ENCODE data around the gene ARFGAP3. TPM values are rescaled to one million over a fixed set of nuclear protein-coding genes. Genes with fewer than 3 reads are reported as not detected.

Gene ARFGAP3
- total RNA-seq, 1 donor from 2014 or later, result 29.8 TPM

GRCh38 chr22:42799461-42800405 lies 57.3 kb downstream of the ARFGAP3 start:
- Mint-ChIP-seq H3K27ac (ENCODE audit: unreplicated experiment) (no peak overlapping the region), H3K27me3 (ENCODE audit: unreplicated experiment) (peaks cover 4% of the 10 kb centered on the region), H3K36me3 (ENCODE audit: low read depth, unreplicated experiment) (peaks cover 14% of the 10 kb centered on the region), H3K4me1 (ENCODE audit: unreplicated experiment) (peaks cover 38% of the 10 kb centered on the region), H3K4me3 (ENCODE audit: unreplicated experiment) (no peak overlapping the region), H3K9me3 (ENCODE audit: unreplicated experiment) (no peaks in the 10 kb centered on the region)
- no peak for TF ChIP-seq CTCF (IDR thresholded peaks at IDR 0.05; ENCODE audit: unreplicated experiment)
- no peak for DNase-seq (ENCODE audit: low spot score)

DNA sequence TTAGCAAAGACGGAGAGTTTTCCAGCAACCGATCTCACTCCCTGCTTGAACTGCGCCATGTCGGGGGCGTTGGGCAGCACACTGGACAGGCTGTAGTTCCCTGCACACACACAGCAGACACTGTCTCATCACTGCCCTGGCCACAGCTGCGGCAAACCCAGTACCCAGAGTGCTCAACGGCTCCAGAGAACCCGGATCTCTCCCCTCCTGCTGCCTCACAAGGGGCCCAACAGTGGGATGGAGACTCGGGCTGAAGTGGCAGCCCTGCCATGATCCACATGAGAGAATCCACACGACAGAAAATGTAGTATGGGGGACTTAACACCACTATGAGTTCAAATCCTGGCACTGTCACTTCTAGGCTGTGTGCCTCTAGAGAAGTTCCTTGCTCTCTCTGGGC lies 58.0 kb downstream of the ARFGAP3 start:
- Mint-ChIP-seq H3K27ac (ENCODE audit: unreplicated experiment) (no peak overlapping the region), H3K4me1 (ENCODE audit: unreplicated experiment) (peaks cover 38% of the 10 kb centered on the region)

GRCh38 chr22:42797011-42797410 lies 60.1 kb downstream of the ARFGAP3 start:
- Mint-ChIP-seq H3K36me3 (ENCODE audit: low read depth, unreplicated experiment) (peaks cover 14% of the 10 kb centered on the region), H3K9me3 (ENCODE audit: unreplicated experiment) (no peaks in the 10 kb centered on the region), H3K4me3 (ENCODE audit: unreplicated experiment) (no peak overlapping the region), H3K27ac (ENCODE audit: unreplicated experiment) (no peak overlapping the region), H3K4me1 (ENCODE audit: unreplicated experiment) (peaks cover 23% of the 10 kb centered on the region), H3K27me3 (ENCODE audit: unreplicated experiment) (peaks cover 4% of the 10 kb centered on the region)
- DNase-seq (ENCODE audit: low spot score), result no peak
- no peak for TF ChIP-seq CTCF (IDR thresholded peaks at IDR 0.05; ENCODE audit: unreplicated experiment)

More for the DNA sequence above, 58.0 kb downstream of the ARFGAP3 start:
- Mint-ChIP-seq H3K36me3 (ENCODE audit: low read depth, unreplicated experiment) (peaks cover 14% of the 10 kb centered on the region), H3K27me3 (ENCODE audit: unreplicated experiment) (peaks cover 4% of the 10 kb centered on the region), H3K4me3 (ENCODE audit: unreplicated experiment) (no peak overlapping the region), H3K9me3 (ENCODE audit: unreplicated experiment) (no peaks in the 10 kb centered on the region)
- TF ChIP-seq CTCF (IDR thresholded peaks at IDR 0.05; ENCODE audit: unreplicated experiment), result no peak
- DNase-seq (ENCODE audit: low spot score), result no peak

DNA sequence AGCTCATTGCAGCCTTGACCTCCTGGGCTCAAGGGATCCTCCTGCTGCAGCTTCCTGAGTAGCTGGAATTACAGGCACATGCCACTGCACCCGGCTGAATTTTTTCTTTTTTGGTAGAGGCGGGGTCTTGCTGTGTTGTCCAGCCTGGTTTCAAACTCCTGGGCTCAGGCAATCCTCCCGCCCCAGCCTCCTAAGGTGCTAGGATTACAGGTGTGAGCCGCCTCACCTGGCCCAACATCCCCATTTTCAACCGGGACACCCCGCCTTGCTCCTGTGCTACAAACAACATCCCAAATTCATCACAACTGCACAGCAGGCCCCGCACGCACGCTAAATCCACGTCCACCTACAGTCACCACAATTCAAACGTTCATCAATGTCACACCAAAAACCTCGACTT lies 61.0 kb downstream of the ARFGAP3 start:
- H3K36me3 Mint-ChIP-seq (ENCODE audit: low read depth, unreplicated experiment), result peaks cover 14% of the 10 kb centered on the region

More for the DNA sequence above, 61.0 kb downstream of the ARFGAP3 start:
- no peak for DNase-seq (ENCODE audit: low spot score)
- H3K4me3 Mint-ChIP-seq (ENCODE audit: unreplicated experiment), result peak overlapping the region; percentile 44
- H3K27ac Mint-ChIP-seq (ENCODE audit: unreplicated experiment), result no peak overlapping the region
- no peak for TF ChIP-seq CTCF (IDR thresholded peaks at IDR 0.05; ENCODE audit: unreplicated experiment)
- no peaks in the 10 kb centered on the region for H3K9me3 Mint-ChIP-seq (ENCODE audit: unreplicated experiment)
- peaks cover 15% of the 10 kb centered on the region for H3K4me1 Mint-ChIP-seq (ENCODE audit: unreplicated experiment)
- H3K27me3 Mint-ChIP-seq (ENCODE audit: unreplicated experiment), result peaks cover 2% of the 10 kb centered on the region

Data from endothelial cell (in vitro differentiated cells).